ENCODE measurements around the gene GLYR1. TPM values are rescaled to one million over a fixed set of nuclear protein-coding genes. Genes with fewer than 3 reads are reported as not detected.

GLYR1 gene
- total and polyA plus RNA-seq, 2 donors (not counting 1 experiment from before 2014, with no cell fraction given) = 34.0 to 137 TPM

DNA sequence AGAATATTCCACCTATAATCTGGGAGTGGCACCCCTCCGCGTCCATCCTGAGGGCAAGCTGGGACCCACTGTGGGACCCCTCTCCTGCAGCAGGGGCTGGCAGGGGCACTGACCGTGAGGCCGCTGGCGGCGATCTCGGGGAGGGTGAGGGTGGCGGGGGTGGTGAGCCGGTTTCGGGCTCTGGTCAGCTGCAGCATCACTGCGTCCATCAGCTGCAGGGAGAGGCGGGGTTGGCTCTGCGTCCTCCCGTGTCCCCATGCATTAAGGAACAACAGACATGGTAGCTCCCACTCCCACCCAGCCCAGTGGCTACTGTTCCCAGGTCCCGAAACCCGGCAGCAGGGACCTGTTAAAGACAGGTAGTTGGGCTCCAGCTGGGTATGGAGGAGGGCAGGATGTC lies 48.6 kb downstream of the GLYR1 start:
- H3K27me3 Mint-ChIP-seq = no peaks in the 10 kb centered on the region

DNA sequence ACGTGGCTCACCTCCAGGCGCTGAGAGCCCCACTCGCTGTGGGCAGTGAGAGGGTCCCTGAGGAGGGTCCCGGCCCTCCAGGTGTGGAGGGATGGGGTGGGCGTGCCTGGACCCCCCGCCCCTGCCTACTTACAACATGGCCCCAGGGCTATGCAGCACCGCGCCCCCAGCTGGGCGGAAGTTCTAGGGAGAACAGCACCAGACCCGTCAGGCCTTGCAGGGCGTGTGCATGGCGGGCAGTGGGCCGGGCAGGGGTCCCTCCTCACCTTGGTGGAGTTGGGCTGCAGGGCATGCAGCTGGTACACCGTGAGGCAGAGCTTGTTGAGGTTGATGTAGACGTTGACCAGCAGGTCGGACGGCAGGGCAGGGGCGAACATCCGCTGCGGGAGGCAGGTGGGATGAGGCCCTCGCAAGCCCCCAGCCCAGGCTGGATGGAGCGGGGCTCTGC lies 49.3 kb downstream of the GLYR1 start:
- ATAC-seq (ENCODE audit: low read depth) = no peak
- no peaks in the 10 kb centered on the region for H3K36me3 ChIP-seq (replicated peaks in 1 of 2; ENCODE audit: control extremely low read depth in 1 of 2, control insufficient read depth in 1 of 2, extremely low read depth in 1 of 2, insufficient read depth in 2 of 2, low read length in 1 of 2)
- WGBS (ENCODE audit: insufficient coverage) = 96% methylated on average over 17 of the region's 22 CpGs
- no peaks in the 10 kb centered on the region for H4K20me1 ChIP-seq (ENCODE audit: control insufficient read depth, insufficient read depth, low read length, poor library complexity, severe bottlenecking)
- Mint-ChIP-seq H3K4me1 (peaks cover 15% of the 10 kb centered on the region), H3K9me3 (ENCODE audit: insufficient read depth) (no peaks in the 10 kb centered on the region), H3K27me3 (no peaks in the 10 kb centered on the region), H3K27ac (no peak overlapping the region), H3K4me3 (no peak overlapping the region)
- TF ChIP-seq, protein P1, sequence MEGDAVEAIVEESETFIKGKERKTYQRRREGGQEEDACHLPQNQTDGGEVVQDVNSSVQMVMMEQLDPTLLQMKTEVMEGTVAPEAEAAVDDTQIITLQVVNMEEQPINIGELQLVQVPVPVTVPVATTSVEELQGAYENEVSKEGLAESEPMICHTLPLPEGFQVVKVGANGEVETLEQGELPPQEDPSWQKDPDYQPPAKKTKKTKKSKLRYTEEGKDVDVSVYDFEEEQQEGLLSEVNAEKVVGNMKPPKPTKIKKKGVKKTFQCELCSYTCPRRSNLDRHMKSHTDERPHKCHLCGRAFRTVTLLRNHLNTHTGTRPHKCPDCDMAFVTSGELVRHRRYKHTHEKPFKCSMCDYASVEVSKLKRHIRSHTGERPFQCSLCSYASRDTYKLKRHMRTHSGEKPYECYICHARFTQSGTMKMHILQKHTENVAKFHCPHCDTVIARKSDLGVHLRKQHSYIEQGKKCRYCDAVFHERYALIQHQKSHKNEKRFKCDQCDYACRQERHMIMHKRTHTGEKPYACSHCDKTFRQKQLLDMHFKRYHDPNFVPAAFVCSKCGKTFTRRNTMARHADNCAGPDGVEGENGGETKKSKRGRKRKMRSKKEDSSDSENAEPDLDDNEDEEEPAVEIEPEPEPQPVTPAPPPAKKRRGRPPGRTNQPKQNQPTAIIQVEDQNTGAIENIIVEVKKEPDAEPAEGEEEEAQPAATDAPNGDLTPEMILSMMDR (IDR thresholded peaks at IDR 0.05) = no peak
- TF ChIP-seq EZH2 (IDR thresholded peaks at IDR 0.05; ENCODE audit: borderline replicate concordance, insufficient read depth, low read depth, low read length, poor library complexity, severe bottlenecking) = no peak
- no peak overlapping the region for H2AFZ ChIP-seq (ENCODE audit: insufficient read depth, low read depth, low read length, poor library complexity, severe bottlenecking)
- H3K9me3 ChIP-seq (ENCODE audit: control extremely low read depth in 1 of 3, control insufficient read depth in 2 of 3, insufficient read depth in 1 of 3, low read length in 2 of 3) = no peaks in the 10 kb centered on the region
- H3K27ac ChIP-seq (ENCODE audit: low read length in 2 of 2) = no peak overlapping the region
- H3K27me3 ChIP-seq (replicated peaks in 1 of 4; ENCODE audit: control extremely low read depth in 1 of 4, control insufficient read depth in 3 of 4, insufficient read depth in 4 of 4, low read length in 3 of 4) = no peaks in the 10 kb centered on the region
- ChIA-PET CTCF (no interaction called here), POLR2A (no interaction called here)
- no peak overlapping the region for H3K4me2 ChIP-seq (replicated peaks; ENCODE audit: low read depth, low read length, poor library complexity, severe bottlenecking)
- intact Hi-C loops (cut with micrococcal nuclease) = no loop called here
- H3K79me2 ChIP-seq (ENCODE audit: control insufficient read depth, insufficient read depth, low read length) = no peaks in the 10 kb centered on the region
- H3K4me1 ChIP-seq (ENCODE audit: control insufficient read depth in 2 of 2, insufficient read depth in 2 of 2, low read length in 2 of 2) = peaks cover 20 to 22% of the 10 kb centered on the region in 2 donors
- DNase-seq = no peak
- no peak overlapping the region for H3K4me3 ChIP-seq (ENCODE audit: control extremely low read depth in 1 of 5, extremely low read depth in 1 of 5, insufficient read depth in 1 of 5, low read depth in 2 of 5, low read length in 4 of 5)
- no peak overlapping the region for H3K9ac ChIP-seq (ENCODE audit: low read length)

More for the DNA sequence above, 48.6 kb downstream of the GLYR1 start:
- Mint-ChIP-seq H3K4me1 (peaks cover 20% of the 10 kb centered on the region), H3K9me3 (ENCODE audit: insufficient read depth) (no peaks in the 10 kb centered on the region), H3K4me3 (no peak overlapping the region), H3K27ac (peak overlapping the region; percentile 26)
- H3K79me2 ChIP-seq (ENCODE audit: control insufficient read depth, insufficient read depth, low read length) = no peaks in the 10 kb centered on the region
- ATAC-seq (ENCODE audit: low read depth) = no peak
- no peak for DNase-seq
- H3K9me3 ChIP-seq (ENCODE audit: control extremely low read depth in 1 of 3, control insufficient read depth in 2 of 3, insufficient read depth in 1 of 3, low read length in 2 of 3) = no peaks in the 10 kb centered on the region
- H3K27me3 ChIP-seq (replicated peaks in 1 of 4; ENCODE audit: control extremely low read depth in 1 of 4, control insufficient read depth in 3 of 4, insufficient read depth in 4 of 4, low read length in 3 of 4) = no peaks in the 10 kb centered on the region
- no peaks in the 10 kb centered on the region for H4K20me1 ChIP-seq (ENCODE audit: control insufficient read depth, insufficient read depth, low read length, poor library complexity, severe bottlenecking)
- 89% methylated on average over 12 of the region's 16 CpGs for WGBS (ENCODE audit: insufficient coverage)
- no peaks in the 10 kb centered on the region for H3K36me3 ChIP-seq (replicated peaks in 1 of 2; ENCODE audit: control extremely low read depth in 1 of 2, control insufficient read depth in 1 of 2, extremely low read depth in 1 of 2, insufficient read depth in 2 of 2, low read length in 1 of 2)
- ChIA-PET CTCF (no interaction called here), POLR2A (interaction anchor here (0.6 kb wide), 1 partner anchor 8 kb away, joined by 3 read pairs; no protein-coding TSS in a partner anchor)
- TF ChIP-seq, protein P1 (IDR thresholded peaks at IDR 0.05) = no peak
- no peak for TF ChIP-seq EZH2 (IDR thresholded peaks at IDR 0.05; ENCODE audit: borderline replicate concordance, insufficient read depth, low read depth, low read length, poor library complexity, severe bottlenecking)
- H3K27ac ChIP-seq (ENCODE audit: low read length in 2 of 2) = no peak overlapping the region
- H2AFZ ChIP-seq (ENCODE audit: insufficient read depth, low read depth, low read length, poor library complexity, severe bottlenecking) = no peak overlapping the region
- no peak overlapping the region for H3K9ac ChIP-seq (ENCODE audit: low read length)
- intact Hi-C loops (cut with micrococcal nuclease) = no loop called here
- H3K4me2 ChIP-seq (replicated peaks; ENCODE audit: low read depth, low read length, poor library complexity, severe bottlenecking) = no peak overlapping the region
- no peak overlapping the region for H3K4me3 ChIP-seq (ENCODE audit: control extremely low read depth in 1 of 5, extremely low read depth in 1 of 5, insufficient read depth in 1 of 5, low read depth in 2 of 5, low read length in 4 of 5)
- peaks cover 25 to 27% of the 10 kb centered on the region in 2 donors for H3K4me1 ChIP-seq (ENCODE audit: control insufficient read depth in 2 of 2, insufficient read depth in 2 of 2, low read length in 2 of 2)

Data from B cell (primary cell).